ENCODE data around the gene PCP4. TPM values are rescaled to one million over a fixed set of nuclear protein-coding genes. Genes with fewer than 3 reads are reported as not detected.

PCP4 gene
- total RNA-seq, 1 donor, result not detected

DNA sequence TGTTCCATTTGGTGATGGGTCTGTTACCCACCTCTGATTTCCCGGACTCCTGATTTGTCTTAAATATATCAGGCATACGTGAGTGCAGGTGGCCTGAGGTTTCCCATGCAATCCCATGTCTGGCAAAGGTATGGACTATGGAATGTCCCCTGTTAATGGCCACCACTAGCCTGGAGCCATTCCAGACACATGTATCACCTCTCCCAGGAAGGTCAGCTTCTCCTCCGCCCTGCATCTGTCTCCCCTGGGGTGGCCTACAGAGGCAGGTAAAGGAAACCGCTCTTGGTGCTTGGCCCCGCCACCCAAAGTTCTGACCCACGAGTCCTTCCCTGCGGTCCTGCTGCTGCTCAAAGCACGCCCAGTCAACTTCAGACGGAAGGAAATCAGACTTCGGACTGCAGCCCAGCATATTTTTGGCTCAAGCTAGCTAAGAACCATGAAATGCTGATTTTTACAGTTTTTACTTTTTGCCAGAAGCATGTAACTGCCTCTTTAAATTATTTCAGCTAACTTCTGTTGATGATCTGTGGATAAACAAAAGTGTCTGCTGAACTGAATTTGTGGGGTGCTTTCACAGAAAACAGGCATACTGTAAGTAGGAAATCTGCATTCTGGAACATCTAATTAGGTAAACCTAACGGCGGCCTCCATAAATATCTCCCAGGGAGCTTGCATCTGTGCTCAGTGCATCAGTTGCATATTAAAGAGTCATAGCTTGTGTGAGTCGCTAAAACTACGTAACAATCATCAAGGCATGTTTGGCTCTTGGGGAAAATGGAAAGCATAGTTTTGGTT is 105.9 kb downstream of the PCP4 start:
- TF ChIP-seq, protein P1, sequence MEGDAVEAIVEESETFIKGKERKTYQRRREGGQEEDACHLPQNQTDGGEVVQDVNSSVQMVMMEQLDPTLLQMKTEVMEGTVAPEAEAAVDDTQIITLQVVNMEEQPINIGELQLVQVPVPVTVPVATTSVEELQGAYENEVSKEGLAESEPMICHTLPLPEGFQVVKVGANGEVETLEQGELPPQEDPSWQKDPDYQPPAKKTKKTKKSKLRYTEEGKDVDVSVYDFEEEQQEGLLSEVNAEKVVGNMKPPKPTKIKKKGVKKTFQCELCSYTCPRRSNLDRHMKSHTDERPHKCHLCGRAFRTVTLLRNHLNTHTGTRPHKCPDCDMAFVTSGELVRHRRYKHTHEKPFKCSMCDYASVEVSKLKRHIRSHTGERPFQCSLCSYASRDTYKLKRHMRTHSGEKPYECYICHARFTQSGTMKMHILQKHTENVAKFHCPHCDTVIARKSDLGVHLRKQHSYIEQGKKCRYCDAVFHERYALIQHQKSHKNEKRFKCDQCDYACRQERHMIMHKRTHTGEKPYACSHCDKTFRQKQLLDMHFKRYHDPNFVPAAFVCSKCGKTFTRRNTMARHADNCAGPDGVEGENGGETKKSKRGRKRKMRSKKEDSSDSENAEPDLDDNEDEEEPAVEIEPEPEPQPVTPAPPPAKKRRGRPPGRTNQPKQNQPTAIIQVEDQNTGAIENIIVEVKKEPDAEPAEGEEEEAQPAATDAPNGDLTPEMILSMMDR (IDR thresholded peaks at IDR 0.05; ENCODE audit: insufficient read depth, low read length), result no peak
- DNase-seq (ENCODE audit: low read depth), result no peak

GRCh38 chr21:39976800-39977199 is 109.6 kb downstream of the PCP4 start:
- no peak overlapping the region for H3K4me3 ChIP-seq (ENCODE audit: low read depth, low read length)
- TF ChIP-seq, protein P1 (IDR thresholded peaks at IDR 0.05; ENCODE audit: insufficient read depth, low read length), result no peak

More for the DNA sequence above, 105.9 kb downstream of the PCP4 start:
- H3K4me3 ChIP-seq (ENCODE audit: low read depth, low read length), result no peak overlapping the region

More at GRCh38 chr21:39976800-39977199, 109.6 kb downstream of the PCP4 start:
- no peak for DNase-seq (ENCODE audit: low read depth)

Other genes starting within 250 kb of the PCP4 start
- gene IGSF5, start 122.3 kb upstream of the PCP4 start, total RNA-seq (ENCODE audit: low replicate concordance), result 0.09 TPM in 1 of 2 replicates, not detected in the other